K562 (cell line): ENCODE measurements around the gene TAF12. TPM values are rescaled to one million over a fixed set of nuclear protein-coding genes. Genes with fewer than 3 reads are reported as not detected.

ENCODE experiments used
- ASH1L ChIP-seq: fragments of 450-650 bp; IDR thresholded peaks from 2 replicates; pipeline ENCODE4 v1.6.1; 2018; ENCODE audit warnings: borderline replicate concordance, mild to moderate bottlenecking, low read depth; ENCODE audit not compliant: partially characterized antibody
- CBX1 ChIP-seq: sonication (generic); IDR thresholded peaks from 2 replicates; pipeline ENCODE4 v1.6.1; 2016; ENCODE audit warnings: antibody characterized with exemption, low read depth, mild to moderate bottlenecking
- HLTF ChIP-seq: fragments of 450-650 bp; IDR thresholded peaks from 2 replicates; pipeline ENCODE4 v1.6.1; 2016
- KAT8 ChIP-seq: fragments of 450-650 bp; IDR thresholded peaks from 2 replicates; pipeline ENCODE4 v1.6.1; 2016; ENCODE audit warnings: low read depth, mild to moderate bottlenecking
- MAFG ChIP-seq: fragments of 450-650 bp; conservative IDR thresholded peaks from 2 replicates; pipeline ENCODE4 v1.6.1; 2016; ENCODE audit warnings: missing genetic modification characterization, missing compliant biosample characterization
- MCM2 ChIP-seq: fragments of 450-650 bp; IDR thresholded peaks from 2 replicates; pipeline ENCODE4 v1.6.1; 2017; ENCODE audit warnings: low read depth, mild to moderate bottlenecking
- PPARD ChIP-seq: fragments of 250-450 bp; sonication (Bioruptor Pico); IDR thresholded peaks from 2 replicates; pipeline ENCODE4 v1.8.0; 2022; ENCODE audit warnings: inconsistent platforms, mild to moderate bottlenecking, moderate library complexity
- RBFOX2 ChIP-seq: fragments of 200-400 bp; formaldehyde crosslinking; IDR thresholded peaks from 2 replicates; pipeline ENCODE4 v1.6.1; 2017; ENCODE audit warnings: low read depth, mild to moderate bottlenecking, low read length, moderate library complexity
- SMARCE1 ChIP-seq: fragments of 450-650 bp; IDR thresholded peaks from 2 replicates; pipeline ENCODE4 v1.7.1; 2016; ENCODE audit warnings: mild to moderate bottlenecking
- TAF9B ChIP-seq: fragments of 450-650 bp; IDR thresholded peaks from 2 replicates; pipeline ENCODE4 v1.6.1; 2018; ENCODE audit warnings: mild to moderate bottlenecking; ENCODE audit not compliant: partially characterized antibody
- TBP ChIP-seq: optimal IDR thresholded peaks from 2 replicates; pipeline ENCODE3; 2011; ENCODE audit warnings: low read depth, low read length, improper control_type of control experiment
- ZNF134 ChIP-seq: fragments of 250-450 bp; sonication (Bioruptor Pico); conservative IDR thresholded peaks from 2 replicates; pipeline ENCODE4 v1.4.0; 2020
- ZNF175 ChIP-seq: fragments of 200-800 bp; sonication (Bioruptor generic); IDR thresholded peaks from 2 replicates; pipeline ENCODE4 v1.6.1; 2016; ENCODE audit warnings: low read depth, mild to moderate bottlenecking, missing genetic modification characterization, missing compliant biosample characterization
- ZNF41 ChIP-seq: fragments of 250-450 bp; sonication (Bioruptor Pico); conservative IDR thresholded peaks from 2 replicates; pipeline ENCODE4 v1.4.0; 2020; ENCODE audit warnings: mild to moderate bottlenecking
- ZNF583 ChIP-seq: fragments of 250-450 bp; sonication (Bioruptor Pico); IDR thresholded peaks from 2 replicates; pipeline ENCODE4 v1.4.0; 2020
- polyA plus RNA-seq, 8 experiments: library from polyadenylated mRNA; depleted of rRNA in 4 of 8; stranded (reverse) in 5 of 8; unstranded in 3 of 8; fragments of >200 nt; fragmentation: Nextera tagmentation in 2 of 8; fragmentation: Illumina TruSeq in 1 of 8; extraction: Ambion mirVana in 2 of 8; extraction: Trizol in 1 of 8; gene quantifications; 2 replicates each; pipeline versions ENCODE4 v1.2.1 to v1.2.3, GENCODE V29; 2011 to 2014; ENCODE audit warnings: inconsistent platforms in 1 of 8, missing spikeins in 1 of 8
- total RNA-seq, 7 experiments: library from RNA; depleted of rRNA in 6 of 7; stranded (reverse); fragments of >200 nt in 6 of 7; fragmentation: Illumina TruSeq in 2 of 7; extraction: Trizol in 2 of 7; gene quantifications; 2 replicates each; pipeline versions ENCODE4 v1.2.1 to v1.2.3, GENCODE V29; 2011 to 2021; ENCODE audit warnings: low replicate concordance in 1 of 7
- TF ChIP-seq, protein P1 (sequence below): fragments of 450-650 bp; formaldehyde crosslinking; IDR thresholded peaks from 2 replicates; pipeline ENCODE4 v1.4.0; 2020; ENCODE audit warnings: mild to moderate bottlenecking, moderate library complexity
- TF ChIP-seq, protein P2 (sequence below): sonication (generic); formaldehyde crosslinking; IDR thresholded peaks from 2 replicates; pipeline ENCODE4 v1.8.1; 2023; ENCODE audit warnings: mild to moderate bottlenecking, missing genetic modification reagents
- TF ChIP-seq, protein P3 (sequence below): fragments of 250-450 bp; sonication (Bioruptor Pico); IDR thresholded peaks from 2 replicates; pipeline ENCODE4 v1.5.0; 2021; ENCODE audit warnings: mild to moderate bottlenecking, moderate library complexity
- TF ChIP-seq, protein P4 (sequence below): sonication (generic); formaldehyde crosslinking; IDR thresholded peaks from 2 replicates; pipeline ENCODE4 v1.8.1; 2023; ENCODE audit warnings: mild to moderate bottlenecking, missing genetic modification reagents
- TF ChIP-seq, protein P5 (sequence below): sonication (generic); IDR thresholded peaks from 2 replicates; pipeline ENCODE4 v1.6.1; 2016

Gene TAF12
- total and polyA plus RNA-seq, 9 of the 15 experiments (the other 6 are each of a cell fraction or from before 2014, with no cell fraction given) = 31.6 to 89.0 (median 50.5) TPM

DNA sequence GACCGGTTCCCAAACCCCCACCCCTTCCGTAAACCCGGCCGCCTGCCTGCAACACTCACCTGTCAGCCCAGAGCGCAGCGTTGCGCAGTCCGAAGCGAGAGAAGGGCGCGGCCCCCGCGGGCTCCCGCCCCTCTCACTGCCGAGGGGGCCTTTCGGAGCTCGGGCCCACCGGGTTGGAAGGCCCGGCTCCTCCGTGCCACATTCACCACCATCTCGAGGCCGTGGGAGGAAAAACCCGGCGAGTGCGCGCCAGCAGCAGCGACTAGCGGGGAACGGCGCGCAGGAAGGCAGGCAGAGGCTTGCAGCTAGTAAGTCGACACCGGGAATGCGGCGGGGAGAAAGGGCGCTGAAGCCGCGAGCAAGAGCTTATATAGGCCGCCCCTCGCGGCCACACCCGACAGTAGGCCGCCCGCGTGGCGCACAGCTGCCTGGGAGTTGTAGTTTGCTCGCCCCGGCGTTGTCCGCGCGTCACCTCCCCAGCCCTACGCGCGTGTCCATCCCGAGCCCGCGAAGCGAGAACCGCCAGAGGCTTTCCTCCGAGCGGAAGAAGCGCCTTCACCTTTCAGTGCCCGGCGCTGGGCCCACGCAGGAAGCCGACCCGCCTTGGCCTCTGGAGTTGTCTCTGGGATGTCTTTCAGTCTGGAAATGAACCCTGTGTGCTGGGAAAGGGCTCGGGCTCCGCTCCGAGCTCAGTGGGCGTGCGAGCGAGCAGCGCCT lies 61.2 kb downstream of the TAF12 start (continued):
- TF ChIP-seq, protein P1, sequence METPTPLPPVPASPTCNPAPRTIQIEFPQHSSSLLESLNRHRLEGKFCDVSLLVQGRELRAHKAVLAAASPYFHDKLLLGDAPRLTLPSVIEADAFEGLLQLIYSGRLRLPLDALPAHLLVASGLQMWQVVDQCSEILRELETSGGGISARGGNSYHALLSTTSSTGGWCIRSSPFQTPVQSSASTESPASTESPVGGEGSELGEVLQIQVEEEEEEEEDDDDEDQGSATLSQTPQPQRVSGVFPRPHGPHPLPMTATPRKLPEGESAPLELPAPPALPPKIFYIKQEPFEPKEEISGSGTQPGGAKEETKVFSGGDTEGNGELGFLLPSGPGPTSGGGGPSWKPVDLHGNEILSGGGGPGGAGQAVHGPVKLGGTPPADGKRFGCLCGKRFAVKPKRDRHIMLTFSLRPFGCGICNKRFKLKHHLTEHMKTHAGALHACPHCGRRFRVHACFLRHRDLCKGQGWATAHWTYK (CRISPR knock-in tag) = peak; percentile 69; the same call in 1 of the 2 replicates
- TF ChIP-seq PPARD (CRISPR knock-in tag) = no peak
- no peak for TF ChIP-seq MAFG
- TF ChIP-seq ZNF583 (CRISPR knock-in tag) = no peak
- peak; percentile 67; the same call in 1 of the 2 replicates for TF ChIP-seq HLTF
- TF ChIP-seq, protein P2, sequence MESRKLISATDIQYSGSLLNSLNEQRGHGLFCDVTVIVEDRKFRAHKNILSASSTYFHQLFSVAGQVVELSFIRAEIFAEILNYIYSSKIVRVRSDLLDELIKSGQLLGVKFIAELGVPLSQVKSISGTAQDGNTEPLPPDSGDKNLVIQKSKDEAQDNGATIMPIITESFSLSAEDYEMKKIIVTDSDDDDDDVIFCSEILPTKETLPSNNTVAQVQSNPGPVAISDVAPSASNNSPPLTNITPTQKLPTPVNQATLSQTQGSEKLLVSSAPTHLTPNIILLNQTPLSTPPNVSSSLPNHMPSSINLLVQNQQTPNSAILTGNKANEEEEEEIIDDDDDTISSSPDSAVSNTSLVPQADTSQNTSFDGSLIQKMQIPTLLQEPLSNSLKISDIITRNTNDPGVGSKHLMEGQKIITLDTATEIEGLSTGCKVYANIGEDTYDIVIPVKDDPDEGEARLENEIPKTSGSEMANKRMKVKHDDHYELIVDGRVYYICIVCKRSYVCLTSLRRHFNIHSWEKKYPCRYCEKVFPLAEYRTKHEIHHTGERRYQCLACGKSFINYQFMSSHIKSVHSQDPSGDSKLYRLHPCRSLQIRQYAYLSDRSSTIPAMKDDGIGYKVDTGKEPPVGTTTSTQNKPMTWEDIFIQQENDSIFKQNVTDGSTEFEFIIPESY (CRISPR knock-in tag) = peak; percentile 74
- TF ChIP-seq ZNF175 (CRISPR knock-in tag) = peak; percentile 76; the same call in 1 of the 2 replicates
- TF ChIP-seq, protein P3, sequence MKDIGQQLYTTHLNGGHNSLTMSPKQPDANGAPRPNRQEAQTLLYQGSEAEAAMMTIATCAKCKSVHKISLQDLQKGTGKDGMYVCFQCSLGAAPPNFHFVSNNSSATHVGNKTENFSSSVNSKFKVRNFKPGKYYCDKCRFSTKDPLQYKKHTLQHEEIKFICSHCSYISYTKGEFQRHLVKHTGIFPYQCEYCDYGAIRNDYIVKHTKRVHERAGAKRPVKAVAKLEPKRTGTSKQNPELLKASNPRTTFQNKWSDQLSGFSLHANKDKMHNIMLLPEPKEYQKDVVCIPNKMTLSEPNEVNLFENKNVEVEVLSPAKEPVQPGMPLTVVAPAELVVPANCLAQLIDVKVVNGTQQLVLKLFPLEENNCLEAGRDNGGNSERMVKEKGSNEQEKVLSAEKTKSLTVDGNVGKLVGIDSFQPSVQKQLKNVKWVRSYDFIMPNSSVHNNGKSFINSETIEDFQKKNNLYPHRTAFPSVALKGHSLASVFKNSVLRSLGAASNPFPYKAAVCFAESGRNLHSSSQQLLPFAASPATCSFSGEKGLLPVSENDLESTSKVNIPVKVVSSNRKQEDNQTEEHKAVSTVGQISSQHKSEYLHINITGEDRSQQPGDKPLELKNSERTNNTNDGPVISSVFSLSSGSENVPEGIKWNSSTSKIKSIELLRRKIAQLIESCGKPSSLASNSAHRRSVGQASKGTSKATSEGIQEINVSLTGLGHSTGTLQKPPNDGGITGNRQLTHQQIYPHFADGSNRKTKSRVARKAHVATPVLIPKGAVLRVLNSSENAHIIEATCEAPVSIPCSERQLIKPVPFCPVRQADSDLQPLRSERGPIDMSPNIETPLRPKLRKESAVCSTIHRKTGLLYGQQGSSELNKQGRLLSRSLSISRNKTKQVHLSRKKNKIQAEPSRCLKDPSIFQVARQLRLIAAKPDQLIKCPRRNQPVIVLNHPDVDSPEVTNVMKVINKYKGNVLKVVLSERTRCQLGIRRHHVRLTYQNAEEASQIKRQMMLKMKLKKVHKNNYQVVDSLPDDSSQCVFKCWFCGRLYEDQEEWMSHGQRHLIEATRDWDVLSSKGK = no peak
- TF ChIP-seq ZNF134 (CRISPR knock-in tag) = 0 out of 2 replicates have a peak, but pooled peaks have one; percentile 7
- peak; percentile 100 for TF ChIP-seq RBFOX2
- TF ChIP-seq ASH1L = no peak
- peak; percentile 99 for TF ChIP-seq CBX1
- TF ChIP-seq, protein P4, sequence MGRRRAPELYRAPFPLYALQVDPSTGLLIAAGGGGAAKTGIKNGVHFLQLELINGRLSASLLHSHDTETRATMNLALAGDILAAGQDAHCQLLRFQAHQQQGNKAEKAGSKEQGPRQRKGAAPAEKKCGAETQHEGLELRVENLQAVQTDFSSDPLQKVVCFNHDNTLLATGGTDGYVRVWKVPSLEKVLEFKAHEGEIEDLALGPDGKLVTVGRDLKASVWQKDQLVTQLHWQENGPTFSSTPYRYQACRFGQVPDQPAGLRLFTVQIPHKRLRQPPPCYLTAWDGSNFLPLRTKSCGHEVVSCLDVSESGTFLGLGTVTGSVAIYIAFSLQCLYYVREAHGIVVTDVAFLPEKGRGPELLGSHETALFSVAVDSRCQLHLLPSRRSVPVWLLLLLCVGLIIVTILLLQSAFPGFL (CRISPR knock-in tag) = peak; percentile 76
- TF ChIP-seq MCM2 = no peak
- TF ChIP-seq, protein P5, sequence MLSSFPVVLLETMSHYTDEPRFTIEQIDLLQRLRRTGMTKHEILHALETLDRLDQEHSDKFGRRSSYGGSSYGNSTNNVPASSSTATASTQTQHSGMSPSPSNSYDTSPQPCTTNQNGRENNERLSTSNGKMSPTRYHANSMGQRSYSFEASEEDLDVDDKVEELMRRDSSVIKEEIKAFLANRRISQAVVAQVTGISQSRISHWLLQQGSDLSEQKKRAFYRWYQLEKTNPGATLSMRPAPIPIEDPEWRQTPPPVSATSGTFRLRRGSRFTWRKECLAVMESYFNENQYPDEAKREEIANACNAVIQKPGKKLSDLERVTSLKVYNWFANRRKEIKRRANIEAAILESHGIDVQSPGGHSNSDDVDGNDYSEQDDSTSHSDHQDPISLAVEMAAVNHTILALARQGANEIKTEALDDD = no peak
- 0 out of 2 replicates have a peak, but pooled peaks have one; percentile 15 for TF ChIP-seq ZNF41
- no peak for TF ChIP-seq SMARCE1
- TF ChIP-seq KAT8 = no peak
- TF ChIP-seq TBP = no peak
- peak; percentile 99 for TF ChIP-seq TAF9B
